ENCODE measurements around the gene TADA3.

DNA sequence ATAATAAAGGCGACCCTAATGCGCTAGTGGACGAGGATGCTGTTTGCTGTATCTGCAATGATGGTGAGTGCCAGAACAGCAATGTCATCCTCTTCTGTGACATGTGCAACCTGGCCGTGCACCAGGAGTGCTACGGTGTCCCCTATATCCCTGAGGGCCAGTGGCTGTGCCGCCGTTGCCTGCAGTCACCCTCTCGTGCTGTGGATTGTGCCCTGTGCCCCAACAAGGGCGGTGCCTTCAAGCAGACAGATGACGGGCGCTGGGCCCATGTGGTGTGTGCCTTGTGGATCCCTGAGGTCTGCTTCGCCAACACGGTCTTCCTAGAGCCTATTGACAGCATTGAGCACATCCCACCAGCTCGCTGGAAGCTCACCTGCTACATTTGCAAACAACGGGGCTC lies 53.1 kb downstream of the TADA3 start:
- TF ChIP-seq, protein P1, sequence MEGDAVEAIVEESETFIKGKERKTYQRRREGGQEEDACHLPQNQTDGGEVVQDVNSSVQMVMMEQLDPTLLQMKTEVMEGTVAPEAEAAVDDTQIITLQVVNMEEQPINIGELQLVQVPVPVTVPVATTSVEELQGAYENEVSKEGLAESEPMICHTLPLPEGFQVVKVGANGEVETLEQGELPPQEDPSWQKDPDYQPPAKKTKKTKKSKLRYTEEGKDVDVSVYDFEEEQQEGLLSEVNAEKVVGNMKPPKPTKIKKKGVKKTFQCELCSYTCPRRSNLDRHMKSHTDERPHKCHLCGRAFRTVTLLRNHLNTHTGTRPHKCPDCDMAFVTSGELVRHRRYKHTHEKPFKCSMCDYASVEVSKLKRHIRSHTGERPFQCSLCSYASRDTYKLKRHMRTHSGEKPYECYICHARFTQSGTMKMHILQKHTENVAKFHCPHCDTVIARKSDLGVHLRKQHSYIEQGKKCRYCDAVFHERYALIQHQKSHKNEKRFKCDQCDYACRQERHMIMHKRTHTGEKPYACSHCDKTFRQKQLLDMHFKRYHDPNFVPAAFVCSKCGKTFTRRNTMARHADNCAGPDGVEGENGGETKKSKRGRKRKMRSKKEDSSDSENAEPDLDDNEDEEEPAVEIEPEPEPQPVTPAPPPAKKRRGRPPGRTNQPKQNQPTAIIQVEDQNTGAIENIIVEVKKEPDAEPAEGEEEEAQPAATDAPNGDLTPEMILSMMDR (conservative IDR thresholded peaks at IDR 0.05; ENCODE audit: low read depth, low read length) = no peak
- TF ChIP-seq EZH2 (IDR thresholded peaks at IDR 0.05; ENCODE audit: low read length, unreplicated experiment) = no peak

Measured in PC-3 (cell line).